Measurements from ENCODE around the gene JARID2.

DNA sequence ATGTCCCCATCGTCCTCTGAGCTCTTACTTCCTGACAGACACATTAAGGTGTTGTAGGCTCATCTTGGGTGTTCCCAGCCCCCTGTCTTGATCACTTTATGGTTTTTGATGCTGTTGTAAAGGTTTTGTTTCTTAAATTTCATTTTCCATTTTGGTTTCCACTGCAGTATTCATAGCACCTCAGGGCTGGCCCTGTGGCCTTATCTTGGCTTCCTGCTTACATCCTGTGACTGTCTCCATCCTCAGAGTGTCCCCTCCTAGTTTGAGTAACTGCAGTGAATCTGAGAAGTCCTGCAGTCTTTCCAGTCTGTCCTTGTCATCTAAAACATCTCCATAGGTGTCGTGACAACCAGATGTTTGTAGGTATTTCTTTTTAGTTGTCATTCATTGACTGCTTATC lies 50.9 kb downstream of the JARID2 start:
- TF ChIP-seq, protein P1, sequence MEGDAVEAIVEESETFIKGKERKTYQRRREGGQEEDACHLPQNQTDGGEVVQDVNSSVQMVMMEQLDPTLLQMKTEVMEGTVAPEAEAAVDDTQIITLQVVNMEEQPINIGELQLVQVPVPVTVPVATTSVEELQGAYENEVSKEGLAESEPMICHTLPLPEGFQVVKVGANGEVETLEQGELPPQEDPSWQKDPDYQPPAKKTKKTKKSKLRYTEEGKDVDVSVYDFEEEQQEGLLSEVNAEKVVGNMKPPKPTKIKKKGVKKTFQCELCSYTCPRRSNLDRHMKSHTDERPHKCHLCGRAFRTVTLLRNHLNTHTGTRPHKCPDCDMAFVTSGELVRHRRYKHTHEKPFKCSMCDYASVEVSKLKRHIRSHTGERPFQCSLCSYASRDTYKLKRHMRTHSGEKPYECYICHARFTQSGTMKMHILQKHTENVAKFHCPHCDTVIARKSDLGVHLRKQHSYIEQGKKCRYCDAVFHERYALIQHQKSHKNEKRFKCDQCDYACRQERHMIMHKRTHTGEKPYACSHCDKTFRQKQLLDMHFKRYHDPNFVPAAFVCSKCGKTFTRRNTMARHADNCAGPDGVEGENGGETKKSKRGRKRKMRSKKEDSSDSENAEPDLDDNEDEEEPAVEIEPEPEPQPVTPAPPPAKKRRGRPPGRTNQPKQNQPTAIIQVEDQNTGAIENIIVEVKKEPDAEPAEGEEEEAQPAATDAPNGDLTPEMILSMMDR (IDR thresholded peaks at IDR 0.05): no peak
- TF ChIP-seq CHD2 (IDR thresholded peaks at IDR 0.05; ENCODE audit: low read length, partially characterized antibody): no peak
- TF ChIP-seq RAD21 (IDR thresholded peaks at IDR 0.05; ENCODE audit: low read length): no peak
- TF ChIP-seq EP300 (IDR thresholded peaks at IDR 0.05; ENCODE audit: borderline replicate concordance in 1 of 2, low read depth in 1 of 2, low read length in 1 of 2): no peak
- TF ChIP-seq REST (IDR thresholded peaks at IDR 0.05; ENCODE audit: low read depth, low read length): no peak
- TF ChIP-seq FOXM1 (IDR thresholded peaks at IDR 0.05; ENCODE audit: low read depth): no peak
- TF ChIP-seq RFX5 (IDR thresholded peaks at IDR 0.05; ENCODE audit: low read length): no peak
- TF ChIP-seq SIN3A (IDR thresholded peaks at IDR 0.05; ENCODE audit: borderline replicate concordance, low read depth, low read length): no peak
- no peak for TF ChIP-seq POLR2AphosphoS5 (IDR thresholded peaks at IDR 0.05; ENCODE audit: low read depth, low read length)

All from SK-N-SH (cell line).